NCI-H2171 (cell line): ENCODE measurements around the gene CCDC93.
A peak's percentile ranks its signal among the peaks of the same experiment; 100 is the strongest.
"Not testable (repeated sequence)": the region's sequence is repeated elsewhere in the genome, so short reads cannot be mapped to it uniquely, and the experiment has no call there.

Source experiments
- DNase-seq: peaks from one replicate; lab custom pipeline; 2025; lab: John Stamatoyannopoulos, UW

Gene CCDC93

DNA sequence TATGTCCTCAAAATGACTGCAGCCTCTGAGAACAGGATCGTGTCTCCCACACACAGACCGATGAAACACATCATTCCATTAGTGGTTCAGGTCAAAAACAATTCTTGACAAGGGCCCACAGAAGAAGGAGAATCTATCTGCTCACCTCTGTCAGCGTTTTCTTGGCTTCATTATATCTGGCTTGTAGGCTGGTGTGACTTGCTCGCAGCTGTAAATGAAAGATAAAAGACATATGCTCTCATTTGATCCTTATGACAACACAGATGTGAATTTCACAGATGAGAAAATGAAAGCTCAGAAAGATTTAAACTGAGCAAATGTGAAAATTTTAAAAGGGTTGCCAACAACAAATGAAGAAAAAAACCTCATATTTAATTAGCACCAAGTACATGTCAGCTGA is 61.6 kb downstream of the CCDC93 start:
- DNase-seq = no peak

DNA sequence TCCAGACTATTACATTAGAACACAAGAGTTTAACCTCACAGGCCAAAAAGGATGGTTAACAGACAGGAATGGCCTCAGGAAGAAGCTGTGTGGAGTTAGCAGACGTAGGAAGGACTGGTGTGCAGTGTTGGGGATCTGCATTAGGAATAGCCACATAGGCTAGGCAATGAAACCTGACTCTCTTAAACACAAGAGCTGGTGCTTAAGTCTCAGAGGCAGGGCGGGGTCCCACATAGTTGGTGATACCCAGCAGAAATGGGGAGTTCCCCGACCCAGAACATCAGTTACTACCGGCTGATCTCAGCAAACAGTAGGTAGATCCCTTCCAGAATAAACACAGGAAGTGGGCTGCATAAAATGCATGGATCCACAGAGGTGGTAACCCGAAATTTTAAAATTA is 64.1 kb downstream of the CCDC93 start:
- no peak for DNase-seq

DNA sequence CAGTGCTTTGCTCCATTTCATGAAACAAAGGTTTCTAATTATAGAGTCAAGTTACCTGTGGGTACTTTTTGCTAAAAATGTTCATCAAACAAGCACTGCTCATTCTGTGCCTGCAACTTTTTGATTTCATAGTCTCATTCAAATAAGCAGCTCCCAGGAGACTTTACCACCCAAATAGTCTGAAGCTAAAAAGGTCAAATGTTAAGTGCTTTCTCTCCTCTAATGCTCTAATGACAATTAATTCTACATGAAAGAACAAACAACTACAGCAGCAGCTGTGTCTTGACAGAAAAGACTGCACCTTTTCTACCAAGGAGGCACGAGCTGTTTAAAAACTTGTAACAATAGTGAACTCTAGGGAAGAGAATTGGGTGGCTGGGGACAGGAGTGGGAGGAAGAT is 65.3 kb downstream of the CCDC93 start:
- DNase-seq = peak; percentile 84

DNA sequence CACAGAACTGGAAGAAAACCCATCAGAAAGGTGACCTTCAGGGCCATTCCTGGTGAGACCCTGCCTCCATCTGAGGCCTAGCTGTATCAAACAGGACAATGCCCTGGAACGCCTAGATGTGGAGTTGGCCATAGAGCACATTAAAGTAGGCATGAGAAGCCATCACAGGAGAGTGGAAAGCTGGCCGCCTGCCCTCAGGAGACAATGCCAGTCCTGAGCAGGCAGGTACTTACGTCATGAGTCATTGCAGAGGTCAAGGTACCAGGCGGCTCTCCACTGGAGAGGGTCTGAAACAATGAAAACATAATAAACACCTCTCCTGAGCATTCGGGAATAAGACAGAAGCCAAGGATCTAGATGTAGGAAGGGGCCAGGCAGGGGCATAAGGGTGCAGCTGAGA is 68.6 kb downstream of the CCDC93 start:
- DNase-seq = no peak

DNA sequence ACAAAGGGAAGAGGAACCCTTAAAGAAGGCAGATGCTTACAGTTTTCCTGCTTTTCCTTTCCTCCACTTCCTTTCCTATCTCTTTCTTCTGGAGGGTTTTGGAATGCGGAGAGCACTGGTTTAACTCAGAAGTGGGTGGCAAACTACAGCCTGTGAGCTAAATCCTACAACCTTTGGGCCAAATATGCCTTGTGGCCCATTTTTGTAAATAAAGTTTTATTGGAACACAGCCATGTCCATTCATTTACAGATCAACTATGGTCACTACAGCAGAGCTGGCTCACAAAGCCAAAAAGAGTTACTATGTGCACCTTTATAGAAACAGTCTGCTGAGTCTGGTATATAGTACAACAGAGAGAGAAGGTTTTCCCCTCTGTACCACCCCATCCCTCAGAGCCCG is 69.1 kb downstream of the CCDC93 start:
- DNase-seq = no peak

DNA sequence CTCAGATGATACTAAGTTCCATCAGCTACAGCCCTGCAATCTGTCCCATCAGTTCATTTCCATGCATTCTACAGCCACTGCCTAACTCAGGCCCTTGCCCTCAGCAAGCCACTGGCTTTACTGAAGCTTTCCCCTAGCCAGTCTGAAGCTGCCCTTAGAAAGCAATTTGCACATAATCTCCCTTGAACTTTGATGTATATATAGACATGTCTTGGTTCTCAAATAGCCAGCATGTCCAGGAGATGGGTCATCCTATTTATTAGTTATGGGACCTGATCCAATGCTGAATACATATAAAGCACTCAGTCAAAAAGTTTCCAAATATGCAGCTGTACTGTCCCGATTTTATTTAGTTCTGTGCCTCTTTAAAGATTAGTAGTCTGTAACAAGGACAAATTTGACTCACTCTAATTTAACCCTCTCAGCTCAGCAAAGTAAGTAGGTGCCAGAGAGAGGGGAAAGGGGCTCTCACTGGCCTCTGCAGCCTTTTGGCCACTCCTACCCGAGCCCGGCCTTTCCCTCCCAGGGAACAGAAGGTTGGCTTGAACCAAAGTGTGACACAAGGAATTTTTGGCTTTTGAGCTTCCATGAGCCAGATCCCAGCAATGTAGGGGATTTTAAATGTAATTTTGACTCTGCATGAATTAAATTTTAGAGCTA is 70.7 kb downstream of the CCDC93 start:
- DNase-seq = no peak

DNA sequence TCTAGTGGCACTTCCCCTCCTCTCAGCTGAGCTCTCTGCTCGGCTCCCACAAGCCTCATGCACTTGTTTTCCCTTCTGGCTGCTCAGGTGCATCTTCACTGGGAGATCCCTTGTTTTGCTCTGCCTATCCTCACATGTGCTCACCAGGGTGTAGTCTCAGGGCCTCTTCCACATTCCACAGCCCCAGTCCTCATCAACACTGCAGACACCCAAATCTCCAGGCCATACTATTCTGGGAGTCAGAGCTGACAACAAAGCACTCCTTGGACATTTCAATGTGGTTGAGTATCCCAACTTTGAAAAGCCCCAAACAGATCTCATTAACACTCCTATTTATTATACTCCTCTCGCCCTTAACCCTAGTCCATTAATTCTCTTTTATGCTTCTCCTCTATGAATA is 71.3 kb downstream of the CCDC93 start:
- DNase-seq = no peak

DNA sequence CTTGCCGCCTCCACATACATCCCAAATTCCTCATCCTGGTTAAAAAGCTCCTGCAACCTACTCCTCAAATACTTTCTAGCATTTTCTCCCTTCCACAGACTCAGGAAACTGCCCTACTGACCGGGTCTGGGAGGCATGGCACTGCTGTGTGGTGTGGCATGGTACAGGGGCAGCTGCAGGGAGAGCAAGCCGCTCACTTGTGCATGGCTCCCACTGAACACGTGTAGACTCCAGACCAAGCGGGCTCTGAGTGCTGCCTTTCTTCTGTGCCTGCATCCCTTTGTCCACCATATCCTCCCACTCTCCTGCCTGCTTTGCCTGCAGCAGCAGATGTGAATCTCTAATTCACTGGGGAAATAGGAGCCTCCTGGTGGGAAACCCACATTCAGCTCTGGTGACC is 72.2 kb downstream of the CCDC93 start:
- DNase-seq = no peak

DNA sequence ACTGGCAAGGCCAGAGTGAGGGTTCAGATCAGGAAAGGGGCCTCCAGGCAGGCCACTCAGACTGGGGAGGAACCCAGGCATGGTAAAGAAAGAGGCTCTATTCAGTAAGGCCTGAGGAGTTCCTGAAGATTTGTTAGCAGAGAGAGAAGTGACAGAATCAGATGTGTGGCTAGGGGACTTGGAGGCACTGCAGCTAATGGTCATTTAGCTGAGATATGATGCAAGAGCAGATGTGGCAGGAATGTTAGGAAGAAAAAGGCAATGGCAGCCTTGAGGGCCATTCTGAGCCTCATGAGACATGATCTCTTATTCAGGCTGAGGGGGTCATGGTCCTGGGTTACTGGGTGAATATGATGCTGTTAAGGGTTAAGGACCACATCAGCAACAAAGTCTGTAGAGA is 73.4 kb downstream of the CCDC93 start:
- no peak for DNase-seq

DNA sequence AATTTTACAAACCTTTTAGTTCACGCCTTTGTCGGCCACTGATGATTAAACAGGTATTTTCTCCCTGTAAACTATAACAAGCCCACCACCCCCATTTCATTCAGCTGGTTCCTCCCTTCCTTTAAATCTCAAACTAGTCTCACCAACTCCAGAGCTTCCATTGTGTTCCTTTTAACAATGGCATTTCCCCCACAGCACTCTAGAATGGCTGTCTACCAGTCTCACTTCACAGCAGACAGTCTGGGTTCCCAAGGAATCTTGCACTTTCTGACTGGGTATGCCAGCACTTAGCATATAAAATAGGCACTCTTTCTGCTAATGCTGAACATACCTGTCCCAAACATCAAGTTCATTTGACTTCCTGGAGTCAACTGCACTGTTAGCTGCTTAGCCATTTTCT is 75.3 kb downstream of the CCDC93 start:
- DNase-seq = no peak

DNA sequence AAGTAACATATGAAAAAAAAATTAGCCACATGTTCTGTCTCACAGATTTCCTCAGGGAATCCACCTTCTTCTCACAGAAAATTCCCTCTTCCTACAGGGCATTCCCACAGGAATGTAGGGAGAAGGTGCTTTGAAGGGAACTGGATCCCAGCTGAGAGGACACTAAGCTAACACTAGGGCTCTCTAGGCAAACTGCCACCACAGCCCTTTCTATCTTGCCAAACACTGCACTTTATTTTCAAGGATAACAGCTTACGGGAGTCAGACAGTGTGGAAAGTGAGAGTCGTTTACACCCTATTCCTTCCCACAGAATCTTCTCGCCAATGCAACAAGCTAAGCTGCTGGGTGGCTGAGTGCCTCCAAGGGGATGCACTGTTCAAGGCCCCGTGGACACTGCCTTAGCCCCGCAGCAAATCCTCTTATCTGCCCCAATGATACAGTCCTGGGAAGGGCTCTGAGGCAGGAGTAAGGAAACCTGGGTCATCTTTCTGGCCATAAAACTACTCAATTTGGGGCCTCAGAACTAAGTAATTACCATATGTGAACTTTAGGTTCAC is 76.9 kb downstream of the CCDC93 start:
- DNase-seq = no peak

DNA sequence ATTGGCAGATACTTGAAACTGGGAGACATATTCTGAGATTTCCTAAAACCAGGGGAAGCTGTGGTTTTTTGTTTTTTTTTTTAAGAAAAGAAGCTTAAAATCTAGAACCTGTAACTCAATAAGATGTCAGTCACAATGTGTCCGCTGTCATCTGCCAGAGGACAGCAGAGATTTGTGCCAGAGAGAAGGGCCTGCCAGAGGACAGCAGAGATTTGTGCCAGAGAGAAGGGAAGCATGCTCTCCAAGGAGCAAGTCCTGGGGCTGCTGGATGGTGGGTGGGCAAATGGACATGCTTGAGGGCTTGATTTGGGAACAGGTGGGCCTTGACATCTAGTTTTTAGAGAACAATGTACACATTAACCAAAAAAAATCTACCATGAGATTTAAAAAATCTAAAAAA is 77.9 kb downstream of the CCDC93 start:
- DNase-seq = no peak

DNA sequence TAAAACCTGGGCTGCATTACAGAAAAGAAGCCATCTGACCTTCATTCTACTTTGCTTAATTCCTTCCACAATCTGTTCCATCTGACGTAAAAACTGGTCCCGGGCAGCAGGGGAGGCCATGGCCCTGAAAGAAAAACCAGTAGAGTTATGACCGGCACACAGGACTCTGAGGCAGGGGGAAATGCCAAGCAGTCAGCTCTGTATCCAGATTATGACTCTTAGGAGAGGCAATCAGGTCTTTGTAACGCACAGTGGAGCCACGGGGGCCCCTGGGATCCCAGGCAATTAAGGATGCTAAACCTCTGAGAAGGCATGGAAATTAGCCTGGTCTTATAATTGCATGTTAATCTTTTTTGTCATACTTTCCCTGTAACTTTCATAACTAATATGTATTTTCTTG is 78.4 kb downstream of the CCDC93 start:
- DNase-seq = no peak

DNA sequence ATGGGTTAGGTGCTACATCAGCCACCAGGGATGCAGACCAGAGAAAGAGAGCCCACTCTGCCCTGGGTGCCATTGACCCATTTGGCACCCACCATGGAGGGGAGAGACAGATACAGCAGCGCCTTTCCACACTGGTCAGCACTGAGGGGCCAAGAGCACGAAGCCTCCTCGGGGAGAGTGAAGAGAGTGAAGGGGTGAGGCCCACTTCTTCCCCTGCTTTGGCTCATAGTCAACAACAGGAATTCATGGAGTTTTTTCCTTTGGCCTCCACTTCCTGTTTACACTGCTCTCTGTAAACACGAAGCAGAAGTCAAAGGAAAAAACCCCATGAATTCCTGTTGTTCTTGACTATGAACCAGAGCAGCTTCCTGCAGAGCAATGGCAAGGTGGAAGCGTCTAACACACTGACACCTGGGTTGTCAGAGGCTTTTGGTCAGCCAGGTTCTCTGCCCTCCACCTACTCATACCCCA is 80.0 kb downstream of the CCDC93 start:
- DNase-seq = no peak

DNA sequence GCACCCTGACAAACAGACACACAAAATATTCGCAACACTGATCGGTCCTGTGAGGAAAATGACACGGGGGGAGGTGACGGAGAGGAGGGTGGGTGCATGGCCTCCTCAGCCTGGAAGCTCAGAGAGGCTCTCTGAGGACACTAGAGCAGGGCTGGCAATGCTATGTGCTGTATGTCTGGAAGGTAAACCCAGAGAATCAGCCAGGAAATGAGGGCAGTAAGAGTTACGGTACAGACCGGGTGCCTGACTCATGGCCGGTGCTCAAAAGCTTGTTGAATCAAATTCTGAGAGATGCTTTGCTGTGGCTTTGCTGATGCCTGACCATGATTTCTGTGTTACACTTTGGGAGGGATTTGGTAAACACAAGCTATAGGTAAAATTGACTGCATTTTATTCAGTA is 81.9 kb downstream of the CCDC93 start:
- DNase-seq = no peak

DNA sequence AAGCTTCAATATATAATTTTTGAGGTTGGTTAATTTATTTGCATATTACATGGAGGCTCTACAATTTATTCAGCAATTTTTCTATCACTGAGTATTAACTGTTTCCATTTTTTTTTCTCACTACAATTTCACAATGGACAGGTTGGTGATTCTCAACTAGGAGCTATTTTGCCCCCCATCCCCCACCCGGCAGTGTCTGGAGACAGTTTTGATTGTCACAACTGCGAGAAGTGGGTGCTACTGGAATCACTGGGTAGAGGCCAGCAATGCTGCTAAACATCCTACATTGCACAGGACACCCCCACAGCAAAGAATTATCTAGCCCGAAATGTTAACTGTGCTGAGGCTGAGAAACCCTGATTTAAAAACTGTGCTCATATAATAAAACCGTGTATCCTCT is 82.6 kb downstream of the CCDC93 start:
- no peak for DNase-seq

DNA sequence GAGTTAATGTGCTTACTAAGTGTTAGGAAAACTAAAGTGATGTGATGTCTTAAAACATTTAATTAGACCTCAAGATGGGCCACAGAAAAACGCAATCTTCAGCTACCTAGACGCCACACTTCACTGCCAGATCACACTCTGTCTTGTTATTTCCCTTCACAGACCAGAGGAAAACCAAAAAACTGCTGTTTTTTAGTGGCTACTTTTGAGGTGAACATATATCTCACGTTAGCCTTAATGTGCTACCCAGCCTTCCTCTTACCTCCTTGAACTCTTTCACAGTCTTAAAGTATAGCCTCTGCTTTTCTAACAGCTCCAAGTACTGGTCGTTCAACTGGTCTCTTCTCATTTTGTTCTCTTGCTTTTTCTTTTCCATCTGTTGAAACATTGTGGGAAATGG is 83.1 kb downstream of the CCDC93 start:
- no peak for DNase-seq

DNA sequence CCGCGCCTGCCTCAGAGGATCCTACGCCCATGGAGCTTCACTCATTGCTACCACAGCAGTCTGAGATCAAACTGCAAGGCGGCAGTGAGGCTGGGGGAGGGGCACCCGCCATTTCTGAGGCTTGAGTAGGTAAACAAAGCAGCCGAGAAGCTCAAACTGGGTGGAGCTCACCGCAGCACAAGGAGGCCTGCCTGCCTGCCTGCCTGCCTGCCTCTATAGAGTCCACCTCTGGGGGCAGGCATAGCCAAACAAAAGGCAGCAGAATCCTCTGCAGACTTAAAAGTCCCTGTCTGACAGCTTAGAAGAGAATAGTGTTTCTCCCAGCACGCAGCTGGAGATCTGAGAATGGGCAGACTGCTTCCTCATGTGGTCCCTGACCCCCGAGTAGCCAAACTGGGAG is 90.4 kb downstream of the CCDC93 start:
- not testable (repeated sequence) for DNase-seq

DNA sequence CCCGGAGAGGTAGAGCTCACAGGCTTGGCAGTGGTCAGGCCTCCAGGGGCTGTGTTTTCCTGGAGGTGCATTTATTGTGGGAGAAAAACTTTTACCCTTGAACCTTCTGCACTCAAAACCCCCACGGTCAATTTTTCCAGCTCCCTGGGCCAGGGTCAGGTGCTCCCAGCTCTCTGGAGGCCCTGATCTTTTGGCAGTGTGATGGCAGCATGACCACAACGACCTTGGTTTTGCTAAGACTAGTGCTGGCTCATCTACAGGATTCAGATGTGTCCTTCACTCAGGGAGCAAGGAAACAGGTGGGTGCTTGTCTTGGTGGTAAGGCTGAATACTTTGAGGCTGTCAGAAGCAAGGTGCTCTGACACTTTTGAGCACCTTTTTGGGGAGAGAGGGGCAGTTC is 92.3 kb downstream of the CCDC93 start:
- DNase-seq = no peak

DNA sequence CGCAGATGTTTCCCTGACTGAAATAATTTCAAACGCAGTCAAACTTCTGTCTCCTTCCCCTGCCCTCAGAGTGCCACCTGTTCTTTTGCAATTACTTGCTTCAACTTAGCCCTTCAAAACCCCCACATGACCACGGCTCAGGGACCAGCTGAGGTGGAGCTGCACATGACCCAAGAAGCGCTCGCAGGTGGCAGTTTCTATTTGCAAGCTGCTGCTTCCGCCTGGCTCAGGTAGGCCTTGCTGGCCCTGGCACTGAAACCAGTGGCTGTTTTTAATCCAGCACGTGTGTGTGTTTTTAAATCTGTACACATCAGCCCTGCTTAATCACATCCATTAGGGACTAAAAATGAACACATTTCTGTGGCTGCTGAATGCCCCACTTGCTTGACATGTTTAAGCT is 95.3 kb downstream of the CCDC93 start:
- no peak for DNase-seq

DNA sequence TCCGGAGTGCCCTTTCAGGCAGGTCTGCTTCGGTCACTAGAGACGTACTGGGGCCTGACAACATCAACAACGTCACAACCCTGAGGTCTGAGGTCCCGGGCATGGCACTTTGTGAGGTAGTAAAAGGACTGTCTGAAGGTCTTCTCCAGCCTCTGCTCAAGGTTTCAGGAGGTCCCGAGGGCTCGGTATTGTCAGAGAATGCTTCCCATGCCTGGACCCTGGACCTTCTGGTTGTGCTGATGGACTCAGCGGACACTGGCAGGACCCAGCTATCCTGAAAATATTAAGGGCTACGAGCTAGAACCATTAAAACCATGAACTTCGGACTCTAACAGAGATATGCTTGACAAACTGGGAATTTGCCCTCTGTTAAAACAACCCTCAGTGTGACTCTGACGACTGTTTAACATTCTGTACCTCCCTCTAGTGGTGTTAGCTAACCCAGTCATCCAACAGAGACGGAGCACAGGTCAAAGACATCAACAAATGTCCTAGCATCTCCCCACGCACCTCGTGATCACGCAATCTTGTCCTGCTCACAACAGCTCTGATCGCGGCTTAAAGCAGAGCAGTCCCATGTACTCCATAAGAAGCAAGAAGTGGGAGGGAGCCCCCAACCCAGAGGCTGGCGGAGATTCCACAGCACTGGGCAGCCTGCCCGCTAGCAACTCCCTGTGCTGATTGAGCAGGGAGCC is 96.5 kb downstream of the CCDC93 start:
- DNase-seq = no peak

DNA sequence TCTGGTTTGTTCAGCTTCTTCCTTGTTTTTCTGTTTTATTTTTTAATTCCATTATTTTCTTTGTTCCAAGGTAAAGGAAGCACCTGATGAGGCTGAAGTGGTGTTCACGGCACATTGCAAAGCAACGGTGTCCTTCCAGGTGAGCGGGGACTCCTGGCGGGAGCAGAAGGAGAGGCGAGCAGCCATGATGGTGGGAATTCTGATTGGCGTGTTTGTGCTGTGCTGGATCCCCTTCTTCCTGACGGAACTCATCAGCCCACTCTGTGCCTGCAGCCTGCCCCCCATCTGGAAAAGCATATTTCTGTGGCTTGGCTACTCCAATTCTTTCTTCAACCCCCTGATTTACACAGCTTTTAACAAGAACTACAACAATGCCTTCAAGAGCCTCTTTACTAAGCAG is 110.9 kb downstream of the CCDC93 start:
- no peak for DNase-seq

DNA sequence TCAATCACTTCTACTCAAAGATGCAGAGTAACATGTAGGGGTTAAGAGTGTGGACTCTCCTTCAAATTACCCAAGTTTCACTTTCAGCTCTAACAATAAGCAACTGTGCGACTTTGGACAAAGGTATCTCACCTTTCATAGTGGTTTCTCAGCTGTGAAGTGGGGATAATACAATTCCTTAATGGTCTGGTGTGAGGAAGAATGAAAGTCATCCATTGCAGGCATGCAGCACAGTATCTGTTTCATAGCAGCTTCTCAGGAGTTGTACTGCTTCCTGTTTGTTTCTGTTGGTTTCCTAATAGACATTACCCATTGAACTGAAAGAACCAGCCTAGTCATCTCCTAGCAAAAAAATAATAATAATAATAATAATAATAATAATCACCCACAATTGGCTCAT is 125.0 kb downstream of the CCDC93 start:
- DNase-seq = no peak

DNA sequence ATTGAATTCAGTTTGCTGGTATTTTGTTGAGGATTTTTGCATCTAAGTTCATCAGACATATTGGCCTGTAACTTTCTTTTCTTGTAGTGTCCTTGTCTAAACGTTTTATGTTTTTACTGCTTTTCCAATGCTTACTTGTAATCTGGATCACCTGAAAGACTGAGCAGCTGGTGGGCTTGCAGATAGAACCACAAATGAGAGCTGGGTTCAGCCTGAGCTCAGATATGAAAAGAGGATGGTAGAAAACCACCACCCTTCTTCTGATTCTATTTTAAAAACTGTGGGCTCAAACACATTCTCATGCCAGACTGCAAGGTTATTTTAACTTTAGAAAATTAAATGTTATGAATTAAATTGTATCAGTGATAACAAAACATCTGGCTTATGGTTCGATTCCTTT is 128.6 kb downstream of the CCDC93 start:
- no peak for DNase-seq
